Endothelial cell of umbilical vein (primary cell): ENCODE results near the gene FOLR2. TPM values are rescaled to one million over a fixed set of nuclear protein-coding genes. Genes with fewer than 3 reads are reported as not detected.

Source experiments
- BruUV-seq: library from RNA; stranded (reverse); fragments of 400-500 nt; replicated peaks from 2 replicates; lab custom pipeline; 2021; lab: Mats Ljungman, UMichigan
- CTCF ChIA-PET: fragments of 300-600, 350-600 bp; sonication (Branson Sonifier 250); formaldehyde crosslinking; loops from one replicate; lab custom pipeline; 2021; ENCODE audit warnings: antibody characterized with exemption, inconsistent platforms; lab: Charles Lee
- POLR2A ChIA-PET: fragments of 300-600, 350-600 bp; sonication (Branson Sonifier 250); formaldehyde crosslinking; loops from one replicate; lab custom pipeline; 2021; ENCODE audit warnings: antibody characterized with exemption, inconsistent platforms; lab: Charles Lee
- DNase-seq: peaks from one replicate; pipeline ENCODE4 v3.0.0-alpha.2; 2011; ENCODE audit warnings: low read depth, low spot score
- FAIRE-seq: peaks from 2 replicates; lab custom pipeline; 2011; peaks lifted over from hg19 to GRCh38; lab: Jason Lieb, UNC
- H2AFZ ChIP-seq: 2 replicates; pipeline ENCODE4 v1.6.0; 2012; ENCODE audit warnings: low read depth, low read length, control low read depth, inconsistent platforms
- H3K27ac ChIP-seq: 2 replicates; pipeline ENCODE4 v1.5.1; 2011; ENCODE audit warnings: low read depth, mild to moderate bottlenecking, control low read depth, low read length, moderate library complexity; ENCODE audit not compliant: insufficient read depth
- H3K27me3 ChIP-seq, 2 experiments: 2 replicates each; pipeline versions ENCODE4 v1.6.0 to v1.6.1; 2011; ENCODE audit warnings: low read length in 2 of 2, mixed read lengths in 1 of 2; ENCODE audit not compliant: control insufficient read depth in 2 of 2, insufficient read depth in 2 of 2
- H3K36me3 ChIP-seq, 2 experiments: 2 replicates in 1 of 2; 3 replicates in 1 of 2; pipeline ENCODE4 v1.5.1; 2011; ENCODE audit warnings: low read length in 2 of 2, mild to moderate bottlenecking in 1 of 2, moderate library complexity in 1 of 2; ENCODE audit not compliant: control insufficient read depth in 2 of 2, insufficient read depth in 2 of 2; ENCODE audit errors: extremely low read depth in 1 of 2
- H3K4me1 ChIP-seq: 3 replicates; pipeline ENCODE4 v1.5.1; 2011; ENCODE audit warnings: mild to moderate bottlenecking, low read length; ENCODE audit not compliant: control insufficient read depth, insufficient read depth; ENCODE audit errors: extremely low read depth
- H3K4me2 ChIP-seq: 2 replicates; pipeline ENCODE4 v1.6.1; 2011; ENCODE audit warnings: low read length, control low read depth, mixed read lengths; ENCODE audit not compliant: insufficient read depth
- H3K4me3 ChIP-seq, 3 experiments: fragments of 200-600 bp in 1 of 3; sonication (generic), shearing (Covaris generic) in 1 of 3; replicated peaks in 1 of 3; 2 replicates each; pipeline ENCODE4 v1.5.1; 2011 to 2016; ENCODE audit warnings: control low read depth in 3 of 3, low read length in 3 of 3, mild to moderate bottlenecking in 2 of 3, inconsistent platforms in 1 of 3, low read depth in 1 of 3, moderate library complexity in 1 of 3; ENCODE audit not compliant: insufficient read depth in 1 of 3
- H3K79me2 ChIP-seq: 2 replicates; pipeline ENCODE4 v1.6.0; 2012; ENCODE audit warnings: low read length, inconsistent platforms; ENCODE audit not compliant: control insufficient read depth, insufficient read depth
- H3K9ac ChIP-seq: replicated peaks from 2 replicates; pipeline ENCODE3; 2011; ENCODE audit warnings: low read length, control low read depth; ENCODE audit not compliant: insufficient read depth; ENCODE audit errors: extremely low read depth
- H3K9me1 ChIP-seq: replicated peaks from 3 replicates; pipeline ENCODE4 v1.6.0; 2011; ENCODE audit warnings: mild to moderate bottlenecking, low read length; ENCODE audit not compliant: control insufficient read depth, insufficient read depth; ENCODE audit errors: extremely low read depth
- H3K9me3 ChIP-seq: replicated peaks from 2 replicates; pipeline ENCODE4 v1.5.1; 2012; ENCODE audit warnings: low read length, inconsistent platforms; ENCODE audit not compliant: control insufficient read depth, insufficient read depth
- H4K20me1 ChIP-seq: replicated peaks from 2 replicates; pipeline ENCODE3; 2011; ENCODE audit warnings: mild to moderate bottlenecking, low read length; ENCODE audit not compliant: control insufficient read depth, insufficient read depth; ENCODE audit errors: extremely low read depth
- EZH2 ChIP-seq: IDR thresholded peaks from 2 replicates; pipeline ENCODE4 v1.6.1; 2012; ENCODE audit warnings: borderline replicate concordance, low read depth, mild to moderate bottlenecking, moderate library complexity, low read length, inconsistent platforms; ENCODE audit not compliant: severe bottlenecking
- POLR2AphosphoS5 ChIP-seq: IDR thresholded peaks from 2 replicates; pipeline ENCODE4 v1.6.1; 2012; ENCODE audit warnings: low read depth, mild to moderate bottlenecking, control low read depth, low read length, moderate library complexity; ENCODE audit not compliant: insufficient read depth
- dilution Hi-C: fragments of 300-500 bp; cut with MboI; formaldehyde crosslinking; loops from one replicate; pipeline ENCODE4 v1.15.0; 2019; ENCODE audit warnings: low sequenced_read_pairs; ENCODE audit not compliant: extremely low pct_ligation_motif_present
- intact Hi-C: fragments of 100-400 bp; cut with micrococcal nuclease; formaldehyde crosslinking; loops from one replicate; pipeline ENCODE4 v1.10.0; 2022
- polyA plus RNA-seq, 4 experiments: library from polyadenylated mRNA; depleted of rRNA in 3 of 4; stranded (reverse) in 3 of 4; unstranded in 1 of 4; fragments of >200 nt; gene quantifications; 2 replicates each; pipeline versions ENCODE4 v1.2.1 to v1.2.3, GENCODE V29; 2011 to 2012; ENCODE audit warnings: missing spikeins in 1 of 4
- total RNA-seq: library from RNA; stranded (reverse); gene quantifications from 2 replicates; pipeline ENCODE4 v1.2.3, GENCODE V29; 2021

The FOLR2 gene
- total and polyA plus RNA-seq, 2 donors (not counting 3 experiments of a cell fraction or from before 2014, with no cell fraction given) = not detected

DNA sequence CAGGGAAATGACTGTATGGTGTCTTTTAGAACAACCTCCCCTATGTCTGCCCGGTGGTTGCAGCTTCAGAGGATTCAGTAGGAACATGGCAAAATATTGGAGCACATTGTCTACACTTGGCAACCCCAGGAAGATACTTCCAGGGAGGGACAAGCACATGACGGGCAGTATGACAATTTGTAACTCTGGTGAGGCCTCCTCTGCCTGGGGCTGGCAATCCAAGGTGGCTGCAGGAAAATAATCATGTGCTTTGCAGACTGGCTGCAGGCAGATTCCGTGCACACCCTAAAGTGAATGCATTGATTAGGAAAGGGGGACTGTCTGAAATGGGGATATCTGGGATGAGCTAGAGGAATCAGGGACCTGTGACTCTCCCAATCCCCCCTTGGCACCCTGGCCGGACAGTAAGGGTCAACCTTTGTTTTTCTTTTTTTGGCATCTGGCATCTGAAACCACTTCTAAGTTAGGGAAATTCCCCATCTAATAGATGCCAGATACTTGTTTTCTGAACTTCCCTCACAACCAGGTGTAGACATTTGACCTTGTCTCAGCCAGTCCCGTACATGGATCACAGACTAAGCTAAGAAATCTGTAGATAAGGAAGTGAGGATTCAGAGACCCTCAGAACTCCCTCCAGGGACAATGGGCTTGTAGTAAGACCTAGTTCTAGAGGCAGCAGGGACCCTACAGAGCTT, 37.9 kb downstream of the FOLR2 start:
- H3K36me3 ChIP-seq = no peaks in the 10 kb centered on the region
- H3K4me3 ChIP-seq = no peak overlapping the region
- no peaks in the 10 kb centered on the region for H3K79me2 ChIP-seq
- H3K9ac ChIP-seq = no peak overlapping the region
- peaks cover 13 to 19% of the 10 kb centered on the region in 2 experiments for H3K27me3 ChIP-seq
- no peak overlapping the region for H2AFZ ChIP-seq
- no peaks in the 10 kb centered on the region for H3K9me3 ChIP-seq
- no peak for FAIRE-seq
- no peak for TF ChIP-seq EZH2
- no peaks in the 10 kb centered on the region for H3K9me1 ChIP-seq
- intact Hi-C loops (no loop called here), dilution Hi-C loops (no loop called here)
- no TSS peak for BruUV-seq
- H3K4me2 ChIP-seq = no peak overlapping the region
- H4K20me1 ChIP-seq = no peaks in the 10 kb centered on the region
- ChIA-PET POLR2A (no interaction called here), CTCF (interaction anchor here (0.7 to 1.9 kb wide), 5 partner anchors 8 to 177 kb away, joined by 3 to 7 read pairs (median 3); no protein-coding TSS in a partner anchor)
- no peaks in the 10 kb centered on the region for H3K4me1 ChIP-seq
- H3K27ac ChIP-seq = no peak overlapping the region
- DNase-seq = no peak

GRCh38 chr11:72257570-72257969, 41.0 kb downstream of the FOLR2 start:
- POLR2A ChIA-PET = no interaction called here
- dilution Hi-C loops = no loop called here

More at GRCh38 chr11:72257570-72257969, 41.0 kb downstream of the FOLR2 start:
- Histone ChIP-seq H3K27ac (no peak overlapping the region), H4K20me1 (no peaks in the 10 kb centered on the region), H3K36me3 (no peaks in the 10 kb centered on the region), H3K4me2 (no peak overlapping the region), H2AFZ (no peak overlapping the region), H3K4me1 (no peaks in the 10 kb centered on the region), H3K27me3 (peaks cover 13 to 24% of the 10 kb centered on the region in 2 experiments), H3K79me2 (no peaks in the 10 kb centered on the region), H3K9me1 (no peaks in the 10 kb centered on the region), H3K4me3 (no peak overlapping the region), H3K9ac (no peak overlapping the region), H3K9me3 (no peaks in the 10 kb centered on the region)
- CTCF ChIA-PET = interaction anchor here (1.1 kb wide), 1 partner anchor 19 kb away, joined by 3 read pairs; no protein-coding TSS in a partner anchor
- intact Hi-C loops = no loop called here
- FAIRE-seq (no peak), DNase-seq (no peak)
- no peak for TF ChIP-seq POLR2AphosphoS5
- no TSS peak for BruUV-seq
